Measurements from ENCODE around the gene LUZP1. TPM values are rescaled to one million over a fixed set of nuclear protein-coding genes. Genes with fewer than 3 reads are reported as not detected.

LUZP1 gene
- total and polyA plus RNA-seq, 9 donors = 6.8 to 30.7 (median 23.2) TPM

GRCh38 chr1:23100074-23100748 lies 68.4 kb downstream of the LUZP1 start:
- DNase-seq = peak in 1 of 5 donors; percentile 43
- 28 to 43% (median 33%) methylated on average over 3 of the region's 3 CpGs for whole genome bisulfite sequencing, 3 donors
- Histone ChIP-seq H3K4me3 (no peak overlapping the region), H3K27ac (peak overlapping the region in 1 of 2 donors; percentile 22), H3K4me1 (ENCODE audit: insufficient read depth) (peaks cover 14% of the 10 kb centered on the region), H3K36me3 (no peaks in the 10 kb centered on the region), H3K9me3 (no peaks in the 10 kb centered on the region), H3K27me3 (no peaks in the 10 kb centered on the region)
- intact Hi-C loops (cut with DNase I) = no loop called here
- TF ChIP-seq, protein P1, sequence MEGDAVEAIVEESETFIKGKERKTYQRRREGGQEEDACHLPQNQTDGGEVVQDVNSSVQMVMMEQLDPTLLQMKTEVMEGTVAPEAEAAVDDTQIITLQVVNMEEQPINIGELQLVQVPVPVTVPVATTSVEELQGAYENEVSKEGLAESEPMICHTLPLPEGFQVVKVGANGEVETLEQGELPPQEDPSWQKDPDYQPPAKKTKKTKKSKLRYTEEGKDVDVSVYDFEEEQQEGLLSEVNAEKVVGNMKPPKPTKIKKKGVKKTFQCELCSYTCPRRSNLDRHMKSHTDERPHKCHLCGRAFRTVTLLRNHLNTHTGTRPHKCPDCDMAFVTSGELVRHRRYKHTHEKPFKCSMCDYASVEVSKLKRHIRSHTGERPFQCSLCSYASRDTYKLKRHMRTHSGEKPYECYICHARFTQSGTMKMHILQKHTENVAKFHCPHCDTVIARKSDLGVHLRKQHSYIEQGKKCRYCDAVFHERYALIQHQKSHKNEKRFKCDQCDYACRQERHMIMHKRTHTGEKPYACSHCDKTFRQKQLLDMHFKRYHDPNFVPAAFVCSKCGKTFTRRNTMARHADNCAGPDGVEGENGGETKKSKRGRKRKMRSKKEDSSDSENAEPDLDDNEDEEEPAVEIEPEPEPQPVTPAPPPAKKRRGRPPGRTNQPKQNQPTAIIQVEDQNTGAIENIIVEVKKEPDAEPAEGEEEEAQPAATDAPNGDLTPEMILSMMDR (IDR thresholded peaks at IDR 0.05) = peak in 1 of 3 donors; percentile 11
- TF ChIP-seq POLR2A (IDR thresholded peaks at IDR 0.05) = no peak

DNA sequence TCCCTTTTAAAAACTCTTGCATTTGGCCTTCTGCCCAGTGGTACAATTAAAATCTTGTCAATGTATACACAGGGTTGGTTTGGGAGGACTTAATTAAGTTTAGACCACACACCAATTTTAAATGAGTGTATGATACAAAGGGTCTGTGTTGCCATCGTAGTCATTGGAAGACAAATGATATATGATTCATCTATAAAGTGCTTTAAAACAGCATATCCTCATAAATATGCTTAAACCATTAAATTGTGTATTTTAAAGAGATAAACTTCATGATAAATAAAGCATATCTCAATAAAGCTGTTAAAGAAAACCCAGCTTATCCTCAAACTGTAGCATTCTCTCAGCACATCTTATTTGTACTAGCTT lies 69.5 kb downstream of the LUZP1 start:
- DNase-seq = no peak
- intact Hi-C loops (cut with DNase I) = loop anchor here (2.0 to 10.0 kb wide), 3 partner anchors 86 to 536 kb away; no protein-coding TSS in a partner anchor
- no peak overlapping the region for H3K4me3 ChIP-seq
- no peaks in the 10 kb centered on the region for H3K27me3 ChIP-seq
- H3K36me3 ChIP-seq = no peaks in the 10 kb centered on the region
- no peak overlapping the region for H3K27ac ChIP-seq
- no peaks in the 10 kb centered on the region for H3K9me3 ChIP-seq
- H3K4me1 ChIP-seq (ENCODE audit: insufficient read depth) = peaks cover 14% of the 10 kb centered on the region
- no peak for TF ChIP-seq POLR2A (IDR thresholded peaks at IDR 0.05)
- 96 to 99% (median 97%) methylated on average over 1 of the region's 1 CpG for WGBS, 3 donors

GRCh38 chr1:23098463-23099170 lies 70.0 kb downstream of the LUZP1 start:
- TF ChIP-seq, protein P1 (IDR thresholded peaks at IDR 0.05) = peak; percentile 87 to 95 (median 93)
- no peak for TF ChIP-seq EP300 (IDR thresholded peaks at IDR 0.05)
- DNase-seq = peak; percentile 43 to 76 (median 59)
- Histone ChIP-seq H3K27me3 (no peaks in the 10 kb centered on the region), H3K4me1 (ENCODE audit: insufficient read depth) (peaks cover 11% of the 10 kb centered on the region), H3K36me3 (no peaks in the 10 kb centered on the region), H3K4me3 (no peak overlapping the region), H3K9me3 (no peaks in the 10 kb centered on the region), H3K27ac (no peak overlapping the region)
- intact Hi-C loops (cut with DNase I) = loop anchor here (2.0 to 10.0 kb wide), 3 partner anchors 86 to 536 kb away; no protein-coding TSS in a partner anchor
- WGBS, 3 donors = 37 to 39% (median 38%) methylated on average over 12 of the region's 12 CpGs

DNA sequence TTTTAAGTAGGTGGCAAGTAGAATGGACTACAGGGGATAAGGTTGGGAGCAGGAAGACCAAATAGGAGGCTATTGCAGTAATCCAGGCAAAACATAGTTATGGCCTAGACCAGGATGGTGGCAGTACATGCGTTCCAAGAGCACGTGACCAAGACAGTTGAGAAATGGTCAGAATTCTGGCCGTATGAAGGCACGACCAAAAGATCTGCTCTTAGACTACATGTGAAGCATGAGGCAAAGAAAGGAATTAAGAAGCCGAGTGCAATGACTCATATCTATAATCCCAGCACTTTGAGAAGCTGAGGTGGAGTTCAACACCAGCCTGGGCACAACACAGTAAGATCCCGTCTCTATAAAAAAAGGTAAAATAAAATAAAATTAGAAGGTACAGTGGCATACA lies 71.3 kb downstream of the LUZP1 start:
- H3K36me3 ChIP-seq = no peaks in the 10 kb centered on the region
- TF ChIP-seq POLR2A (IDR thresholded peaks at IDR 0.05) = no peak
- TF ChIP-seq, protein P1 (IDR thresholded peaks at IDR 0.05) = no peak
- TF ChIP-seq EP300 (IDR thresholded peaks at IDR 0.05) = no peak
- no peaks in the 10 kb centered on the region for H3K9me3 ChIP-seq
- no peak for DNase-seq
- H3K4me1 ChIP-seq (ENCODE audit: insufficient read depth) = peaks cover 7% of the 10 kb centered on the region
- H3K27me3 ChIP-seq = no peaks in the 10 kb centered on the region
- intact Hi-C loops (cut with DNase I) = loop anchor here in 3 of 4 donors (5.0 to 10.0 kb wide), 2 partner anchors 90 to 537 kb away; no protein-coding TSS in a partner anchor
- WGBS, 3 donors = 86 to 88% (median 86%) methylated on average over 6 of the region's 6 CpGs
- H3K4me3 ChIP-seq = no peak overlapping the region
- H3K27ac ChIP-seq = no peak overlapping the region

- intact Hi-C loops (cut with DNase I) = loop anchor here in 1 of 4 donors (10.0 kb wide), 1 partner anchor 542 kb away; no protein-coding TSS in a partner anchor
- H3K27me3 ChIP-seq = no peaks in the 10 kb centered on the region
- H3K4me3 ChIP-seq = no peak overlapping the region
- no peak for DNase-seq
- H3K36me3 ChIP-seq = no peaks in the 10 kb centered on the region
- TF ChIP-seq POLR2A (IDR thresholded peaks at IDR 0.05) = no peak
- TF ChIP-seq EP300 (IDR thresholded peaks at IDR 0.05) = no peak
- TF ChIP-seq, protein P1 (IDR thresholded peaks at IDR 0.05) = no peak
- WGBS, 3 donors = 74 to 83% (median 82%) methylated on average over 12 of the region's 12 CpGs
- H3K9me3 ChIP-seq = no peaks in the 10 kb centered on the region
- no peaks in the 10 kb centered on the region for H3K4me1 ChIP-seq (ENCODE audit: insufficient read depth)
- no peak overlapping the region for H3K27ac ChIP-seq
These were observed 76.2 kb downstream of the LUZP1 start for GRCh38 chr1:23092447-23092846.

Measured in ovary (tissue), 9 donors.